IMR-90 (cell line): ENCODE results near the gene DDA1. TPM values are rescaled to one million over a fixed set of nuclear protein-coding genes. Genes with fewer than 3 reads are reported as not detected.
A peak's percentile ranks its signal among the peaks of the same experiment; 100 is the strongest.

Experiments
- ATAC-seq: fragments of 200-7000 bp; cut with Tn5 transposase; 2 replicates; pipeline ENCODE4 v1.9.1; 2020; ENCODE audit warnings: low read depth, mild to moderate bottlenecking, moderate library complexity
- BruUV-seq: library from RNA; stranded (reverse); fragments of 400-500 nt; replicated peaks from 2 replicates; lab custom pipeline; 2021; lab: Mats Ljungman, UMichigan
- CTCF ChIA-PET: fragments of 300-600 bp; formaldehyde crosslinking; extraction: SDS; loops from one replicate; lab custom pipeline; 2021; ENCODE audit warnings: antibody characterized with exemption; lab: Yijun Ruan, JAX
- POLR2A ChIA-PET: fragments of 300-600 bp; sonication (Branson Sonifier 250); formaldehyde crosslinking; loops from one replicate; lab custom pipeline; 2022; ENCODE audit warnings: antibody characterized with exemption; ENCODE audit not compliant: unreplicated experiment; lab: Charles Lee
- DNase-seq: peaks from one replicate; pipeline ENCODE4 v3.0.0; 2013
- H2AFZ ChIP-seq: replicated peaks from 2 replicates; pipeline ENCODE3; 2013; ENCODE audit warnings: low read length, mild to moderate bottlenecking; ENCODE audit not compliant: poor library complexity
- H2AK5ac ChIP-seq: 2 replicates; pipeline ENCODE4 v1.6.1; 2013; ENCODE audit warnings: low read depth, low read length, inconsistent platforms
- H2AK9ac ChIP-seq: replicated peaks from 2 replicates; pipeline ENCODE3; 2013; ENCODE audit warnings: mild to moderate bottlenecking, low read depth, low read length, moderate library complexity; ENCODE audit not compliant: poor library complexity
- H2BK120ac ChIP-seq: 2 replicates; pipeline ENCODE4 v1.6.1; 2013; ENCODE audit warnings: low read depth, low read length, inconsistent platforms
- H2BK15ac ChIP-seq: 3 replicates; pipeline ENCODE4 v1.6.1; 2013; ENCODE audit warnings: low read depth, low read length, inconsistent platforms
- H2BK20ac ChIP-seq: 2 replicates; pipeline ENCODE4 v1.6.1; 2013; ENCODE audit warnings: low read depth, mild to moderate bottlenecking, inconsistent platforms, low read length, moderate library complexity
- H2BK5ac ChIP-seq: 2 replicates; pipeline ENCODE4 v1.6.1; 2013; ENCODE audit warnings: mild to moderate bottlenecking, low read depth, low read length, inconsistent platforms; ENCODE audit not compliant: poor library complexity, severe bottlenecking
- H3K14ac ChIP-seq: replicated peaks from 2 replicates; pipeline ENCODE4 v1.6.1; 2013; ENCODE audit warnings: low read depth, low read length, inconsistent platforms
- H3K18ac ChIP-seq: 2 replicates; pipeline ENCODE4 v1.6.1; 2013; ENCODE audit warnings: low read depth, low read length, control low read depth
- H3K23ac ChIP-seq: 2 replicates; pipeline ENCODE4 v1.6.1; 2013; ENCODE audit warnings: low read depth, low read length, inconsistent platforms
- H3K27ac ChIP-seq: 2 replicates; pipeline ENCODE4 v1.5.1; 2013; ENCODE audit warnings: mild to moderate bottlenecking, control low read depth, low read length; ENCODE audit not compliant: insufficient read depth
- H3K27me3 ChIP-seq: 2 replicates; pipeline ENCODE4 v1.6.1; 2013; ENCODE audit warnings: low read length; ENCODE audit not compliant: control insufficient read depth, insufficient read depth
- H3K36me3 ChIP-seq: 2 replicates; pipeline ENCODE4 v1.6.1; 2013; ENCODE audit warnings: low read length, mixed read lengths; ENCODE audit not compliant: control insufficient read depth, insufficient read depth
- H3K4ac ChIP-seq: 2 replicates; pipeline ENCODE4 v1.6.1; 2013; ENCODE audit warnings: low read depth, low read length, inconsistent platforms
- H3K4me1 ChIP-seq: 2 replicates; pipeline ENCODE4 v1.6.1; 2013; ENCODE audit warnings: low read length, mixed read lengths; ENCODE audit not compliant: control insufficient read depth, insufficient read depth
- H3K4me2 ChIP-seq: 2 replicates; pipeline ENCODE4 v1.6.1; 2013; ENCODE audit warnings: low read depth, mild to moderate bottlenecking, control low read depth, low read length, moderate library complexity
- H3K4me3 ChIP-seq: 2 replicates; pipeline ENCODE4 v1.5.1; 2013; ENCODE audit warnings: low read depth, mild to moderate bottlenecking, control low read depth, low read length, moderate library complexity; ENCODE audit not compliant: insufficient read depth
- H3K56ac ChIP-seq: 2 replicates; pipeline ENCODE4 v1.6.1; 2013; ENCODE audit warnings: low read length, inconsistent platforms; ENCODE audit not compliant: insufficient read depth; ENCODE audit errors: extremely low read depth
- H3K79me1 ChIP-seq, 2 experiments: 2 replicates each; pipeline ENCODE4 v1.6.1; 2013; ENCODE audit warnings: low read length in 2 of 2, inconsistent platforms in 1 of 2, low read depth in 1 of 2
- H3K9ac ChIP-seq: 2 replicates; pipeline ENCODE4 v1.6.1; 2013; ENCODE audit warnings: low read depth, low read length, control low read depth
- H3K9me1 ChIP-seq: 2 replicates; pipeline ENCODE4 v1.6.1; 2013; ENCODE audit warnings: low read length, inconsistent platforms; ENCODE audit not compliant: insufficient read depth
- H3K9me3 ChIP-seq: 2 replicates; pipeline ENCODE4 v1.6.1; 2013; ENCODE audit warnings: low read length; ENCODE audit not compliant: control insufficient read depth, insufficient read depth
- H4K20me1 ChIP-seq: 2 replicates; pipeline ENCODE4 v1.6.1; 2013; ENCODE audit warnings: low read length, inconsistent platforms; ENCODE audit not compliant: insufficient read depth
- H4K5ac ChIP-seq: 2 replicates; pipeline ENCODE4 v1.6.1; 2013; ENCODE audit warnings: mild to moderate bottlenecking, low read depth, low read length, control low read depth
- H4K8ac ChIP-seq, 2 experiments: 2 replicates each; pipeline ENCODE4 v1.6.1; 2013; ENCODE audit warnings: low read depth in 2 of 2, low read length in 2 of 2, control low read depth in 1 of 2, inconsistent platforms in 1 of 2
- H4K91ac ChIP-seq: 2 replicates; pipeline ENCODE4 v1.6.1; 2013; ENCODE audit warnings: low read depth, low read length, inconsistent platforms; ENCODE audit not compliant: insufficient read depth
- RFX5 ChIP-seq: IDR thresholded peaks from 2 replicates; pipeline ENCODE4 v1.8.0; 2012; ENCODE audit warnings: low read depth, mild to moderate bottlenecking, low read length, moderate library complexity
- WGBS, 2 experiments: methylation state at CpG; one replicate each; pipeline versions ENCODE4 v1.1.5 to v1.1.7; 2013; ENCODE audit warnings: missing lambda C conversion rate in 2 of 2; ENCODE audit not compliant: insufficient read length in 1 of 2; ENCODE audit errors: extremely low coverage in 2 of 2; 5-methylcytosine and 5-hydroxymethylcytosine counted together
- dilution Hi-C: fragments of 300-500 bp; cut with HindIII; formaldehyde crosslinking; loops from one replicate; pipeline ENCODE4 v1.14.3; 2018; ENCODE audit warnings: low sequenced_read_pairs; ENCODE audit not compliant: unreplicated experiment
- in situ Hi-C: fragments of 300-500 bp; cut with MboI; formaldehyde crosslinking; loops from 3 replicates; pipeline ENCODE4 v1.14.3; 2019; ENCODE audit warnings: low sequenced_read_pairs, inconsistent platforms, mixed read lengths
- intact Hi-C: fragments of 100-400 bp; cut with micrococcal nuclease; formaldehyde crosslinking; loops from 2 replicates; pipeline ENCODE4 v1.10.0; 2022
- polyA plus RNA-seq, 3 experiments: library from polyadenylated mRNA; depleted of rRNA; stranded (reverse); fragments of >200 nt; gene quantifications; 2 replicates each; pipeline ENCODE4 v1.2.3, GENCODE V29; 2012; ENCODE audit warnings: low replicate concordance in 1 of 3
- total RNA-seq: library from RNA; depleted of rRNA; stranded (reverse); fragments of >200 nt; gene quantifications from 2 replicates; pipeline ENCODE4 v1.2.3, GENCODE V29; 2012

Gene DDA1
- total and polyA plus RNA-seq, 2 of the 4 experiments (the other 2 are of a cell fraction) = 33.7 to 87.2 TPM

DNA sequence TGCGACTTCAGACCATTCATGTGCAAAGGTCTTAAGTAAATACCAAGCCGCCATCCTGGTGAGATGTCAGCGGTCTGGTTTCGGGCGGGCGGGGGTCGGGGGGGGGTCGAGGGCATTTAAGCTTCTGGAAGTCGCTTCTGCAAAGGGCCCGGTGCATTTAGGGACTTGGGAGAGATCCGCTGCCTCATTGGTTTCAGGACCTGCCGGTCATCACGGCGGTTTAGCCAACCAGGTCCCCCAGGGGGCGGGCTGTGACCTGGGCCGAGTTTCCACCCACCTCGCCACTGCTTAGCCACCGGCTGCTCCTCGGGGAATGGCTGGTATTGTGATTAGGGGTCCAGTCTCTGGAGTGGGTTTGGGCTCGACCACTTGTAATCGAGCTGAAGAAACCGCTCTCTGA lies 19.9 kb upstream of the DDA1 start:
- dilution Hi-C loops = no loop called here
- peak overlapping the region; percentile 33; the same call in 1 of the 2 replicates for H3K4ac ChIP-seq

More for the DNA sequence above, 19.9 kb upstream of the DDA1 start:
- peak overlapping the region; percentile 42; the same call in 1 of the 2 replicates for H3K4me2 ChIP-seq
- no peak overlapping the region for H3K56ac ChIP-seq
- H3K14ac ChIP-seq = 0 out of 2 replicates have a peak overlapping the region, but pooled peaks have one; percentile 57
- H4K91ac ChIP-seq = no peak overlapping the region
- peaks cover 2% of the 10 kb centered on the region; the same call in 1 of the 2 replicates for H3K4me1 ChIP-seq
- H2AK5ac ChIP-seq = no peak overlapping the region
- H3K27ac ChIP-seq = no peak overlapping the region
- DNase-seq (peak; percentile 90), ATAC-seq (peak; percentile 65)
- H3K79me1 ChIP-seq = peaks cover 0 to 13% of the 10 kb centered on the region in 2 experiments; a peak in 2 of 4 replicates
- H3K9ac ChIP-seq = no peak overlapping the region
- H2BK120ac ChIP-seq = 0 out of 2 replicates have a peak overlapping the region, but pooled peaks have one; percentile 30
- CTCF ChIA-PET = interaction anchor here (0.6 kb wide), 1 partner anchor 10 kb away, joined by 3 read pairs; no protein-coding TSS in a partner anchor
- peaks cover 5% of the 10 kb centered on the region; the same call in 1 of the 2 replicates for H3K36me3 ChIP-seq
- no TSS peak for BruUV-seq
- in situ Hi-C loops = loop anchor here (5.0 to 10.0 kb wide), 2 partner anchors 85 to 217 kb away; no protein-coding TSS in a partner anchor
- POLR2A ChIA-PET = no interaction called here
- H4K8ac ChIP-seq = peak overlapping the region; percentile 27 to 90; a peak in 3 of 4 replicates
- no peaks in the 10 kb centered on the region for H3K9me3 ChIP-seq
- H3K18ac ChIP-seq = no peak overlapping the region
- H4K20me1 ChIP-seq = 0 out of 2 replicates have a peak, but pooled peaks cover 3% of the 10 kb centered on the region
- H3K9me1 ChIP-seq = peaks cover 4% of the 10 kb centered on the region; the same call in 1 of the 2 replicates
- peak overlapping the region; percentile 92 for H2AFZ ChIP-seq
- no peak overlapping the region for H2BK20ac ChIP-seq
- H3K4me3 ChIP-seq = no peak overlapping the region
- TF ChIP-seq RFX5 = no peak
- peak overlapping the region; percentile 50 for H2AK9ac ChIP-seq
- H4K5ac ChIP-seq = no peak overlapping the region
- no peak overlapping the region for H3K23ac ChIP-seq
- no peaks in the 10 kb centered on the region for H3K27me3 ChIP-seq
- intact Hi-C loops = loop anchor here (10.0 kb wide), 1 partner anchor 515 kb away; no protein-coding TSS in a partner anchor
- no peak overlapping the region for H2BK15ac ChIP-seq
- WGBS, 2 experiments = 12% methylated on average over 13 of the region's 22 CpGs; no CpG with 5 or more reads in 1 of the 2 experiments
- H2BK5ac ChIP-seq = no peak overlapping the region
